Measurements from ENCODE around the gene WNT10A.

DNA sequence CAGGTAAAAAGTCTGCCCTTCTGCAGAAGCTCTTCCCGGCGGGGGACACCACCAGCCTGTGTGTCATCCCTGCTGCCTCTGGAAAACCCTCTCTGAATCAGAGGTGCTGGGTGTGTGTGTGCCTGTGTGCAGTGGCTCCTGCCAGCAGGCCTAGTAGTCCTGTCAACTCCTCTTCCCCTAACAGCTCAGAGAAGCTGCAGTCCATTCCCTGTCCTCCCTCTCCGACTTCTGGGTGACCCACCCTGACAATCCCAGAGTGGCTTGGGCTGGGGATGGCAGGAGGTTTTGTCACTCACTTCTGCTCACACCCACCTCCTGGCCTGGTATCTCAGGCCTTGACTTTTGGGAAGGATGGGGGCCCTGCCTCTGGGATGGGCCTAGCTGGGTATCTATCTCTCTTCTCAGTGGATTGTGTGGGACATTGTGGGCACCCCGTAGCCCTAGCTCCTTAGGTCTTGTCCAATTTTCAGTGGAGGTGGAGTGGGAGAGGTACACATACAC, 2.3 kb downstream of the WNT10A start:
- TF ChIP-seq, protein P1, sequence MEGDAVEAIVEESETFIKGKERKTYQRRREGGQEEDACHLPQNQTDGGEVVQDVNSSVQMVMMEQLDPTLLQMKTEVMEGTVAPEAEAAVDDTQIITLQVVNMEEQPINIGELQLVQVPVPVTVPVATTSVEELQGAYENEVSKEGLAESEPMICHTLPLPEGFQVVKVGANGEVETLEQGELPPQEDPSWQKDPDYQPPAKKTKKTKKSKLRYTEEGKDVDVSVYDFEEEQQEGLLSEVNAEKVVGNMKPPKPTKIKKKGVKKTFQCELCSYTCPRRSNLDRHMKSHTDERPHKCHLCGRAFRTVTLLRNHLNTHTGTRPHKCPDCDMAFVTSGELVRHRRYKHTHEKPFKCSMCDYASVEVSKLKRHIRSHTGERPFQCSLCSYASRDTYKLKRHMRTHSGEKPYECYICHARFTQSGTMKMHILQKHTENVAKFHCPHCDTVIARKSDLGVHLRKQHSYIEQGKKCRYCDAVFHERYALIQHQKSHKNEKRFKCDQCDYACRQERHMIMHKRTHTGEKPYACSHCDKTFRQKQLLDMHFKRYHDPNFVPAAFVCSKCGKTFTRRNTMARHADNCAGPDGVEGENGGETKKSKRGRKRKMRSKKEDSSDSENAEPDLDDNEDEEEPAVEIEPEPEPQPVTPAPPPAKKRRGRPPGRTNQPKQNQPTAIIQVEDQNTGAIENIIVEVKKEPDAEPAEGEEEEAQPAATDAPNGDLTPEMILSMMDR (conservative IDR thresholded peaks at IDR 0.05; ENCODE audit: low read length), result no peak
- TF ChIP-seq EZH2phosphoT487 (IDR thresholded peaks at IDR 0.05; ENCODE audit: borderline replicate concordance), result no peak
